Measurements from ENCODE around the gene GOSR1. TPM values are rescaled to one million over a fixed set of nuclear protein-coding genes. Genes with fewer than 3 reads are reported as not detected.

GOSR1 gene
- total RNA-seq, 1 donor from 2014 or later, result 38.9 TPM

GRCh38 chr17:30513346-30513745 lies 36.1 kb downstream of the GOSR1 start:
- Histone ChIP-seq H3K27me3 (no peaks in the 10 kb centered on the region), H3K4me3 (no peak overlapping the region), H3F3A (ENCODE audit: low read depth) (peaks cover 3% of the 10 kb centered on the region), H4K20me1 (ENCODE audit: low read depth) (no peaks in the 10 kb centered on the region), H3K4me1 (no peaks in the 10 kb centered on the region), H3K79me2 (ENCODE audit: low read depth) (no peaks in the 10 kb centered on the region), H3K27ac (no peak overlapping the region), H3K9ac (no peak overlapping the region), H3K9me3 (ENCODE audit: low read depth) (no peaks in the 10 kb centered on the region), H3K36me3 (no peaks in the 10 kb centered on the region), H3K4me2 (no peak overlapping the region), H2AFZ (replicated peaks) (no peak overlapping the region)
- Mint-ChIP-seq H3K4me1 (no peaks in the 10 kb centered on the region), H3K27ac (no peak overlapping the region), H3K4me3 (no peak overlapping the region), H3K9me3 (no peaks in the 10 kb centered on the region), H3K27me3 (ENCODE audit: insufficient read depth, low read depth) (no peaks in the 10 kb centered on the region), H3K36me3 (peaks cover 12% of the 10 kb centered on the region)
- TF ChIP-seq, protein P1, sequence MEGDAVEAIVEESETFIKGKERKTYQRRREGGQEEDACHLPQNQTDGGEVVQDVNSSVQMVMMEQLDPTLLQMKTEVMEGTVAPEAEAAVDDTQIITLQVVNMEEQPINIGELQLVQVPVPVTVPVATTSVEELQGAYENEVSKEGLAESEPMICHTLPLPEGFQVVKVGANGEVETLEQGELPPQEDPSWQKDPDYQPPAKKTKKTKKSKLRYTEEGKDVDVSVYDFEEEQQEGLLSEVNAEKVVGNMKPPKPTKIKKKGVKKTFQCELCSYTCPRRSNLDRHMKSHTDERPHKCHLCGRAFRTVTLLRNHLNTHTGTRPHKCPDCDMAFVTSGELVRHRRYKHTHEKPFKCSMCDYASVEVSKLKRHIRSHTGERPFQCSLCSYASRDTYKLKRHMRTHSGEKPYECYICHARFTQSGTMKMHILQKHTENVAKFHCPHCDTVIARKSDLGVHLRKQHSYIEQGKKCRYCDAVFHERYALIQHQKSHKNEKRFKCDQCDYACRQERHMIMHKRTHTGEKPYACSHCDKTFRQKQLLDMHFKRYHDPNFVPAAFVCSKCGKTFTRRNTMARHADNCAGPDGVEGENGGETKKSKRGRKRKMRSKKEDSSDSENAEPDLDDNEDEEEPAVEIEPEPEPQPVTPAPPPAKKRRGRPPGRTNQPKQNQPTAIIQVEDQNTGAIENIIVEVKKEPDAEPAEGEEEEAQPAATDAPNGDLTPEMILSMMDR (IDR thresholded peaks at IDR 0.05), result no peak
- TF ChIP-seq EZH2 (IDR thresholded peaks at IDR 0.05) (no peak), EZH2phosphoT487 (IDR thresholded peaks at IDR 0.05) (no peak)
- no peak for DNase-seq (ENCODE audit: low spot score)

- Histone ChIP-seq H3K79me2 (ENCODE audit: low read depth) (no peaks in the 10 kb centered on the region), H3K4me1 (no peaks in the 10 kb centered on the region), H3F3A (ENCODE audit: low read depth) (peaks cover 3% of the 10 kb centered on the region), H3K36me3 (no peaks in the 10 kb centered on the region), H4K20me1 (ENCODE audit: low read depth) (no peaks in the 10 kb centered on the region), H3K4me3 (no peak overlapping the region), H3K9ac (no peak overlapping the region), H3K9me3 (ENCODE audit: low read depth) (no peaks in the 10 kb centered on the region), H3K27me3 (no peaks in the 10 kb centered on the region), H3K4me2 (no peak overlapping the region), H3K27ac (no peak overlapping the region), H2AFZ (replicated peaks) (no peak overlapping the region)
- H3K27me3 Mint-ChIP-seq (ENCODE audit: insufficient read depth, low read depth), result no peaks in the 10 kb centered on the region
- no peak overlapping the region for H3K4me3 Mint-ChIP-seq
- peaks cover 5% of the 10 kb centered on the region for H3K4me1 Mint-ChIP-seq
- peaks cover 17% of the 10 kb centered on the region for H3K36me3 Mint-ChIP-seq
- TF ChIP-seq, protein P1 (IDR thresholded peaks at IDR 0.05), result no peak
- TF ChIP-seq EZH2 (IDR thresholded peaks at IDR 0.05) (no peak), EZH2phosphoT487 (IDR thresholded peaks at IDR 0.05) (no peak)
- no peaks in the 10 kb centered on the region for H3K9me3 Mint-ChIP-seq
- DNase-seq (ENCODE audit: low spot score), result no peak
- no peak overlapping the region for H3K27ac Mint-ChIP-seq
Observed at GRCh38 chr17:30514895-30515596, 37.8 kb downstream of the GOSR1 start.

DNA sequence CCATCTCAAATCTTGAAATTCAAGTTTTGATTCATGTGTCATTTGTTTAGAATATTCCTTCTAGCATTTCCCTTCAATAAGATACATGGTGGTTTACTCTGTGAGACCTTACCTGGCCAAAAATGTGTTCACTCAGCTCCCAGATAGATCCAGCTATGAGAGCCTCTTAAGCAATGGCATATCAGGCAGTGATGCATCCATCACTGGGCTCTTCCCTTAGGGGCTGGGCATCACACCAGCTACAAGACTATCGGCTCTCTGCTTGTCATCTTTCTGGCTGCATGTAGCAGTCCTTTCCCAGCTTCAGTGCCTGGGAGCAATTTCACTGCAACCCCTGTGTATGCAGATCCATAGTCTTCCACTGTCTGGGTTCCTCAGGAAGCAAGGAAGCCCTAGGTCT lies 40.6 kb downstream of the GOSR1 start:
- TF ChIP-seq, protein P1 (IDR thresholded peaks at IDR 0.05), result no peak
- TF ChIP-seq EZH2phosphoT487 (IDR thresholded peaks at IDR 0.05) (no peak), EZH2 (IDR thresholded peaks at IDR 0.05) (no peak)
- Histone ChIP-seq H3K4me3 (no peak overlapping the region), H3K9ac (no peak overlapping the region), H3K4me2 (no peak overlapping the region), H3K79me2 (ENCODE audit: low read depth) (no peaks in the 10 kb centered on the region), H3K27ac (no peak overlapping the region), H4K20me1 (ENCODE audit: low read depth) (no peaks in the 10 kb centered on the region), H3K36me3 (peaks cover 19% of the 10 kb centered on the region), H2AFZ (replicated peaks) (no peak overlapping the region), H3F3A (ENCODE audit: low read depth) (peaks cover 3% of the 10 kb centered on the region), H3K4me1 (no peaks in the 10 kb centered on the region), H3K9me3 (ENCODE audit: low read depth) (no peaks in the 10 kb centered on the region), H3K27me3 (no peaks in the 10 kb centered on the region)
- Mint-ChIP-seq H3K36me3 (peaks cover 39% of the 10 kb centered on the region), H3K27me3 (ENCODE audit: insufficient read depth, low read depth) (no peaks in the 10 kb centered on the region), H3K4me3 (no peak overlapping the region), H3K9me3 (peaks cover 14% of the 10 kb centered on the region), H3K4me1 (peaks cover 7% of the 10 kb centered on the region), H3K27ac (no peak overlapping the region)
- no peak for DNase-seq (ENCODE audit: low spot score)
